ENCODE measurements around the gene C22orf23.
"Not testable (repeated sequence)": the region's sequence is repeated elsewhere in the genome, so short reads cannot be mapped to it uniquely, and the experiment has no call there.

The C22orf23 gene

GRCh38 chr22:37982151-37982785, 28.9 kb upstream of the C22orf23 start:
- DNase-seq (ENCODE audit: low read depth in 2 of 2), result no peak

- no peak for DNase-seq (ENCODE audit: low read depth in 2 of 2)
Observed at GRCh38 chr22:37981282-37982011, 28.0 kb upstream of the C22orf23 start.

- DNase-seq (ENCODE audit: low read depth in 2 of 2), result no peak
Observed at GRCh38 chr22:37979782-37980181, 26.4 kb upstream of the C22orf23 start.

GRCh38 chr22:37976547-37976946, 23.1 kb upstream of the C22orf23 start:
- DNase-seq (ENCODE audit: low read depth in 2 of 2), result no peak

GRCh38 chr22:37976022-37976421, 22.6 kb upstream of the C22orf23 start:
- DNase-seq (ENCODE audit: low read depth in 2 of 2), result not testable (repeated sequence)

GRCh38 chr22:37975153-37975552, 21.8 kb upstream of the C22orf23 start:
- no peak for DNase-seq (ENCODE audit: low read depth in 2 of 2)

GRCh38 chr22:37973271-37974170, 20.1 kb upstream of the C22orf23 start:
- no peak for DNase-seq (ENCODE audit: low read depth in 2 of 2)

- DNase-seq (ENCODE audit: low read depth in 2 of 2), result no peak
Observed at GRCh38 chr22:37972527-37972926, 19.1 kb upstream of the C22orf23 start.

- DNase-seq (ENCODE audit: low read depth in 2 of 2), result no peak
Observed at GRCh38 chr22:37971475-37972434, 18.4 kb upstream of the C22orf23 start.

GRCh38 chr22:37970864-37971263, 17.5 kb upstream of the C22orf23 start:
- DNase-seq (ENCODE audit: low read depth in 2 of 2), result no peak

- no peak for DNase-seq (ENCODE audit: low read depth in 2 of 2)
Observed at GRCh38 chr22:37968452-37969251, 15.3 kb upstream of the C22orf23 start.

GRCh38 chr22:37967637-37968451, 14.4 kb upstream of the C22orf23 start:
- no peak for DNase-seq (ENCODE audit: low read depth in 2 of 2)

- DNase-seq (ENCODE audit: low read depth in 2 of 2), result no peak
Observed at GRCh38 chr22:37967147-37967546, 13.7 kb upstream of the C22orf23 start.

- no peak for DNase-seq (ENCODE audit: low read depth in 2 of 2)
Observed at GRCh38 chr22:37965940-37966664, 12.7 kb upstream of the C22orf23 start.

GRCh38 chr22:37961062-37961461, 7.7 kb upstream of the C22orf23 start:
- no peak for DNase-seq (ENCODE audit: low read depth in 2 of 2)

- no peak for DNase-seq (ENCODE audit: low read depth in 2 of 2)
Observed at GRCh38 chr22:37959231-37959825, 5.9 kb upstream of the C22orf23 start.

GRCh38 chr22:37957232-37957631, 3.8 kb upstream of the C22orf23 start:
- DNase-seq (ENCODE audit: low read depth in 2 of 2), result no peak

GRCh38 chr22:37955825-37956397, 2.5 kb upstream of the C22orf23 start:
- not testable (repeated sequence) for DNase-seq (ENCODE audit: low read depth in 2 of 2)
